GM19328 (cell line): ENCODE results near the gene ADORA2B.
"Not testable (repeated sequence)": the region's sequence is repeated elsewhere in the genome, so short reads cannot be mapped to it uniquely, and the experiment has no call there.

Experiments
- ATAC-seq: cut with Tn5 transposase; IDR thresholded peaks from one replicate; pipeline ENCODE4 v1.9.1; 2021; ENCODE audit warnings: mild to moderate bottlenecking, moderate library complexity; ENCODE audit not compliant: unreplicated experiment

The ADORA2B gene

DNA sequence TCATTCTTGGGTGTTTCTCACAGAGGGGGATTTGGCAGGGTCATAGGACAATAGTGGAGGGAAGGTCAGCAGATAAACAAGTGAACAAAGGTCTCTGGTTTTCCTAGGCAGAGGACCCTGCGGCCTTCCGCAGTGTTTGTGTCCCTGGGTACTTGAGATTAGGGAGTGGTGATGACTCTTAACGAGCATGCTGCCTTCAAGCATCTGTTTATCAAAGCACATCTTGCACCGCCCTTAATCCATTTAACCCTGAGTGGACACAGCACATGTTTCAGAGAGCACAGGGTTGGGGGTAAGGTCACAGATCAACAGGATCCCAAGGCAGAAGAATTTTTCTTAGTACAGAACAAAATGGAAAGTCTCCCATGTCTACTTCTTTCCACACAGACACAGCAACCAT lies 34.1 kb downstream of the ADORA2B start:
- not testable (repeated sequence) for ATAC-seq

DNA sequence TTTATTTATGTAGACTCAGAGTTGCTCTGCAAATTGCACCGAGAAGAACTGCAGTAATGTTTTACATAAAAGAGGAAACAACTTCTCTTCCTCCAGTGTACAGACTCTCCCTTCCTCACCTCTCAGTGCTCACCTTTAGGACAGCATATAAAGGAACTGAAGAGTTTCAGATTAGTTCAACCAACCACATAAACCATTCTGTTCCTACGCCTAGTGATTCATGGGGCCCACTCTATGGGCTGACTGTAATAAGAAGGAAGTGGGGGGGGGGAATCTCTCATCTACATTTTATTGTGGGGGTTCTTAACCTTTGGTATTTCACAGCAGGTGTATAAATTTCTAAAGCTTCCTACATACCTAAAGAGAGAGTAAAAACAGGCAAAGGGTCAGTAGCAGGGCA lies 36.3 kb downstream of the ADORA2B start:
- ATAC-seq = peak; percentile 84

DNA sequence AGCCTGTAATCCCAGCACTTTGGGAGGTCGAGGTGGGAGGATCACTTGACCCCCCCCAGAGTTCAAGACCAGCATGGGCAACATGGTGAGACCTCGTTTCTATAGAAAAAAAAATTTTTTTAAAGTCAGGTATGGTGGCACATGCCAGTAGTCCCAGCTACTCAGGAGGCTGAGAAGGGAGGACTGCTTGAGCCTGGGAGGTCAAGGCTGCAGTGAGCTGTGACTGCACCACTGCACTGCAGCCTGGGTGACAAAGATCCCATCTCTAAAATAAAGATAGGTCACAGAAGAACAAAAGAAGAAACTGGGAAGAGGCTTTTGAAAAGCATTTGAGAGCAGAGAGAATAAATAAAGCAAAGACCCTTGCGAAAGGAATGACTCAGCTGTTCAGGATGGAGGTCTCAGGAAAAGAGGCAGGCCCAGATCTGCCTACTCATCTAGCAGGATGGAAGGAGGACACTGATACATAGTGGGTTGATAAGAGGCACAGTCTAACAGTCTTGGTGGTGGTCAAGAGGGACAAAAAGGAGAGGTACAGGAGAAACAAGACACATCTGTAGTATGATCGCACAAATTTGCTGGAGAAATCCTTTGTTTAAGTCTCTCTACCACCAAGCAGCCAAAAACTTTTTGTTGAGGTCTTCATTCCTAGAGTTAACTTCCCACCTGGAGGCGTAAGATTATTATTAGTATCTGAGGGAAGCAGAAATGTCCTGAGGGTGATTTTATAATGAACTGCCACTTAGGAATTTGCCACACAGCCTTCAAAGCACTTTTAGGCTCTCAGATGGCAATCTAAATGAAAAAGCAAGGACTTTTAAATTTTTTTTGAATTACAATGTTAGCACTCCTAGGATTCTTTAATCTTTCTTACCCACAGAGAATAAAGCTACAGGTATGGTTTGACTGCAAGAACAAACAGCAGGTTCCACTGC lies 37.0 kb downstream of the ADORA2B start:
- ATAC-seq = no peak

DNA sequence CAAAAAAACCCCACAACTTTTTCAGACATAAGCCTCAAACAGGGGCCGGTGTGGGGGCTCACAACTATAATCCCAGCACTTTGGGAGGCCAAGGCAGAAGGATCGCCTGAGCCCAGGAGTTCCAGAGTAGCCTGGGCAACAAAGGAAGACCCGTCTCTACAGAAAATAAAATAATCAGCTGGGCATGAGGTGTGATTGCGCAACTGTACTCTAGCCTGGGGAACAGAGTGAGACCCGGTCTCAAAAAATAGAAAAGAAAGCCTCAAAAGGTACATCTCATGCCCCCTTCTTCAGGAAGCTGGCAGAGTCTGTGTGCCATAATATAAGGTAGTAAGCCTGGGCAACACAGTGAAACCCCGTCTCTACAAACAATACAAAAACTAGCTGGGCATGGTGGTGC lies 51.4 kb downstream of the ADORA2B start:
- ATAC-seq = no peak

DNA sequence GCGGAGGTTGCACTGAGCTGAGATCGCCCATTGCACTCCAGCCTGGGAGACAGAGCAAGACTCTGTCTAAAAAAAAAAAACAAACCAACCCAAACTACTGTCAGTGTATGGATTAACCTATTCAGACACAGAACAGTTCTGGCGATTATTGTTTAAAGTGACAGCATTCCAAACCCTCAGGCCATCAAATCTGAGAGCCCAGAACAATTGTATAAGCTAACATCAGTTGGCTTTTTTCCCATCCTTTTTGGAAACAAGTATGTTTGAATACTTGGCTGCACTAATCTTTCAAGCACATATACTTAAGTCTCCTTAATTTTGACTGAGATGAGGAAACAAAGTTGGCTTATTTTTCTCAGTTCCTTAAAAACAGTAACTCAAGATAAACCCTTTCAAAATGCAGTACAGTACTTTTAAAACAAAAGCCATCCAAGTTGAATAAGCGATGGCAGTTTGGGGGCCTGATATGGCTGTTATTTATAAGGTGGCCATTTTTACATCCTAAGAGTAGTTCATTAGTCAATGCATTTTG lies 53.2 kb downstream of the ADORA2B start:
- ATAC-seq = no peak

DNA sequence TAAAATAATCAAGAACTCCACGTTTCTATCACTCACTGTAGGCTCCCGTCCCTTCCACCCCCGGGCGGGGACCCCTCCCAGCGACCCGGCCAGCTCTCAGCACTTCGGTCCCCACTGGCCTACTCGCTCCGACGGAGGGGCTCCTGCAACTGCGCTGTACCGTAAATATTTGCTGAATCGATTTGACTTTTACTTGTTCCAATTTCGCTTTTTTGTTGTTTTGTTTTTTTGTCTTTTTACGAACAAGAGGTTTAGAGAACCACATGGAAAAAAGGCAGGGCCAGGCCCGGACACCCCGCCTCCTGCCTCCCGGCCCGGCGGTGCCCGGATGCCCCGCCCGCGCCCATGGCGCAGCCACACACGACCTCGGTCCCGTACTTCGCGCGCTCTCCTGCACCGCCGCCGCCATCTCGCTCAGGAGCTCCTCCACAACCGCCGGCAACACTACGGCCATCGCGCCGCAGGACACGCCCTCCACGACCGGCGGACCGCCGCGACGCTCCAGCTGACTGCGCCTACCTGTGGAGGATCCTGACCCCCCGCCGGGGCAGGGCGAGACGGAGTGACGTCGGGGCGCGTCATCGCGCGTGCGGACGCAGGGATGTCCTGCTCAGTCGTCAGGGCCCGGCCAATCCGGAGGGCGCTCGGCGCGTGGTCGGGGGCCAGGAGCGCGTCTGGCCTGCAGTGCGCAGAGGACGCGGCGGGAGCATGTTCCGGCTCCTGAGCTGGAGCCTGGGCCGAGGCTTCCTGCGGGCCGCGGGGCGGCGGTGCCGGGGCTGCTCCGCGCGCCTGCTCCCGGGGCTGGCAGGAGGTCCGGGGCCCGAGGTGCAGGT lies 54.4 kb downstream of the ADORA2B start, which contains the start of the genes TTC19 and ZSWIM7:
Gene TTC19 (plus strand): TSS at position 684 of the 833 bp plus-strand sequence. CDS start 25 bp downstream, at position 709.
Gene ZSWIM7 (minus strand): TSS at position 564 of the 833 bp plus-strand sequence. CDS start 110 bp downstream, at position 454.
- peak; percentile 95 for ATAC-seq

DNA sequence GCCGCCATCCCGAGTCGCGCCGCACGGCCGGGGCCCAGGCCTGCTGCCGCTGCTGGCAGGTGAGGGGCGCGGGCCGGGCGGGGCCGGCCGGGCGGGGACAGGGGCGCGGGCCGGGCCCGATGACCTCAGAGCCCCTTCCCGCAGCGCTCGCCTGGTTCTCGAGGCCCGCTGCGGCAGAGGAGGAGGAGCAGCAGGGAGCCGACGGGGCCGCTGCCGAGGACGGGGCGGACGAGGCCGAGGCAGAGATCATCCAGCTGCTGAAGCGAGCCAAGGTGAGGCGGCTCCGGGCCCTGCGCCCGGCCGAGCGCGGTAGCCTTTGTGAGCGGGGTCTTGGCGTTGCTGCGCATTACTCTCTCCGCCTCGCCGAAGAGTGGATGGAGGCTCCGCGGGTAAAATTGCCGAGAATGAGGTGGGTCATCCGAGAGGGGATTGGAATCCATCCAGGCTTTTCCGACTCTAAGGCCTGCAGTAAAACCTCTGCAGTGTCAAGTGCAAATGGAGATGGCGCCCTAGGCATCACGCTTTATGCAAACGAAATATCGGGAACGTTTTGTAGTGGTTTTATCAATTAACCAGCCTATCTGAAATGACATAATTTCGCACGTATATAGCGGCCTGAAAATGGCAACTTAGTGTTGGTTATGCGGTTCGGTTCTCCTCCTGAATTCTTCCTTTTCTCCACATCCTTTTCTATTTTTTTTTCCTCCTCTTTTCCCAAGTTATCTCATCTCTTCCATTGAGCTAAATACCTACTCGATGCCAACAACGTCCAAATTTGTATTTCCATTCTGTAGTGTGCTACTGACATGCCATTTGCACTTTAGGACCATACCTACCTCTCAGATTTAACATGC lies 55.3 kb downstream of the ADORA2B start:
- peak; percentile 38 for ATAC-seq

DNA sequence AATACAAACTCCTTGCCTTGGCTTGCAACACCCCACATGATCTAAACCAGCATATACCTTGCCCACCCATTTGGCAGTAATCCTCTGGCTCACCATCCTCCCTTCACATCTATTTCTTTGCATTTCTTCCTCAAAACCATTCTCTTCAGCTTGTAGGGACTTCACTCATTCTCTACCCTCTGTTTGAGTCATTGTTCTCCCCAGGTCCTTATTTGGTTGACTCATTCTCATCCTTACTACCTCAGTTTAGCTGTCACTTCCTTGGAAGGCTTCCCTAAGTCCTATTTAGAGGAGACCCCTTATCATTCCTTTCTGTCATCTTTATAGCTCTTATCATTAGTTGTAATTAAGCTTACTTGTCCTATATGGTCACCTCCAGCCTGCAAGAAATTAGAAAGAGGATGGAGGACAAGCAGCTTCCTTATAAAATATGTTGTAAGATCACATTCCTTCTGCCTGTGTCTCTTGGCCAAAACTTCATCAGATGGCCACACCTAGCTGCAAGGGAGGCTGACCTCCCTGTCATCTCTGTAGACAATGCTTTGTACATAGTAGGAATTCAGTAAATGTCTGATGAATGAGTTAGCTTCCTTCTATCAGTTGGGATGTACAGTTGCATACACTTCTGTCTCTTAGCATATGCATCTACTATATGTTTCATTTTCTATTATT lies 56.4 kb downstream of the ADORA2B start:
- ATAC-seq = no peak

DNA sequence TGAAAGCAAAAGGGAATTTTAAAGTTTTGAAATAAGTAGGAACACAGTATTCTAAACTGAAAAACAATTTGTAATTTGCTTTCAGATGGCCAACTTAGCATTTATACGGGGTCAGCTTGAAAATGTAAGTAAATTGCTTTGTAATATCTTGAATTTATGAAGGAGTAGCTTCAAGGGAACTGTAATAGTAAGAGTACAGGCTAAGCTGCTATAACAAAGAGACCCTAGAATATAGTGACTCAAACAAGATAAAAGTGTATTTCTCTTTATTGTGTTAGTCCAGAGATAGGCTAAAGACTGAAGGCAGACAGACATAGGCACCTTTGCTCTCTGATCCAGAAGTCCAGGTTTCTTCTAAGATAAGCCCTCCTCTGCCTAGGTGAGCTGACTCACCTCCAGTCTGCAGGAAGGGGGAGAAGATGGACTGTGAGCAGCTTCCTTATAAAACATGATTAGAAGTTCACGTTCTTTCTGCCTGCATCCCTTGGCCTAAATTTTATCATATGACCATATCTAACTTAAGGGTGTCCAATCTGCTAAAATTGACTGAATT lies 57.9 kb downstream of the ADORA2B start:
- ATAC-seq = no peak

DNA sequence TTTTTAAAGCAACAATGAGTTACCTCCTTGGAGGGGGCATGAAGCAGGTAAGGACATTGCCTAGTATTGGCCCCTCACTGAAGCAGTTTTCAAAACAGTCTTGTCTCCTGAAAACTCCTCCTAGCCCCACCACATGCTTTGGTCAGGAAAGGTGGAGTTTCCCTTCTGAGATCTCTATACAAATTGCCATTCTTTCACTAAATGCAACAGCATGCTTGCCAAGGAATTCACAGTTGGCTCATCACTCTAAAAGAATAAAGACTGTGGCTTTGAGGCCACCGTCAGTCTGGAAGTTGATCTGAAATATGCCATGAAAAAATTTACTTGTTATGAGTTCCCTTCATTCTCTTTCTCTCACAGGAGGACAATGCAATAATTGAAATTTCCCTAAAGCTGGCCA lies 58.9 kb downstream of the ADORA2B start:
- no peak for ATAC-seq

DNA sequence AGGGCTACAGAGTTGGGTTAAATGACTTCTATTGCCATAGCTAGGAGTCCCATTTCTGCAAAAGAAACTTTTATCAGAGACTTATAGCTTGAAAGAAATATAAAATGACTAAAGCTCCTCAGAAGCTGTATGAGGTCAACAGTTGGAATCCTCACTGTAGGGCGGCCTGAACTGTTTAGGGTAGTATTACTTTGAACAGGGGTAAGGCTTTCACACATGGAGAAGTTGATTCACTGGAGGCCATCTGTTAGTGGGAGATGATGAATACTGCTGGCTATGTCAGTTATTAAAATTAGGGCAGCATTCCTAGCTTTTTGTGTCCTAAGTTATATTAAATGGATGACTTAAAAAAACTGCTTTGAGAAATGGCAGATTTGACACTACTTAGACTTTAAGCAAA lies 60.7 kb downstream of the ADORA2B start:
- no peak for ATAC-seq

DNA sequence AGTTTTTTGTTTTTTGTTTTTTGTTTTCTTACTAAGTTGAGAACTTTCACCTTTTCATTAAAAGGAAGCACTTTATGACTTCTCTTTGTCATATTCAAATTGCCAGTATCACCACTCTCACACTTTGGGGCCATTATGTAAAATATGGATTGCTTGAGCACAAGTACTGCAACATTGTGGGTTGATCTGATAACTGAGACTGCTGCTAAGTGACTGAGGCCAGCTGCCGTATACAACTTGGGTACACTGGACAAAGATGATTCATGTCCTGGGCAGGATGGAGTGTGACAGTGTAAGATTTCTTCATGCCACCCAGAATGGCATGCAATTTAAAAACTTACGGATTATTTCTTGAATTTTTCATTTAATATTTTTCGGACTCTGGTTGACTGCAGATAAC lies 62.5 kb downstream of the ADORA2B start:
- ATAC-seq = no peak

DNA sequence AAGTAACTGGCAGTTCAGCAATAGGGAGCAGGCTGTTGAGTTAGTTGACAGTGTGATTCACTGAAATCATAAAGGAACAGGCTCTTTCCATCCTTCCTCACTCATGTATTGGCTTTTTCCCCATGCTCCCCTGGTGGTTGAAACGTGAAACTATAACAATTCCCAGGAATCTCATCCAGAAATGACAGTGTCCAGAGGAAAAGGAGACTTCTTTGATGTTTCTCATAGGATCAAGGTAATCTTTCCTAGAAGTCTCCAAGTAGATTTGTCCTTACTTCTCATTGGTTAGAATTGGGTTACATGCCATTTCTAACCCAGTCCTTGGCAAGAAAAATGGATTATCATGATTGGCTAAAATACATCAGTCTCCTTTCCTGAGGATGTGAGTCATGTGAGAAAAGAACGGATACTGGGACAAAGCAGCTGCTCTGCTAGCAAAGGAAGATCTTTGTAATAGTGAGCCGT lies 69.0 kb downstream of the ADORA2B start:
- ATAC-seq = no peak

DNA sequence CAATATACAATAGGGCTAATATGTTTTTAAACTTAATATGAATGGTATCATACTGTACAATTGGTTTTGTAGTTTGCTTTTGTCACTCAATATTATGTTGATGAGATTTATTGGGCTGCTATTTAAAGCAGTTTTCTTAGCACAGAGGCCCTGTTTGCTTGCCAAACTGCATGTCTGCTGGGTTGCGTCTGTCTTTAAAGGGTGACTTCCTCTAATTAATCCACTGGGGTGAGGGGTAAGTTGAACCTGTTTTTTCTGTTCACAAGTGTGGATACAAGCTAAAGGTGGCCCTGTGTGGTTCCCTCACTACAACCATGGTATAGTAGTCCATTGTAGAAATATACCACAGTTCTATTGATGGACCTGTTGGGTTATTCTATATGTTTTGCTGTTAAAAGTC lies 74.4 kb downstream of the ADORA2B start:
- no peak for ATAC-seq

DNA sequence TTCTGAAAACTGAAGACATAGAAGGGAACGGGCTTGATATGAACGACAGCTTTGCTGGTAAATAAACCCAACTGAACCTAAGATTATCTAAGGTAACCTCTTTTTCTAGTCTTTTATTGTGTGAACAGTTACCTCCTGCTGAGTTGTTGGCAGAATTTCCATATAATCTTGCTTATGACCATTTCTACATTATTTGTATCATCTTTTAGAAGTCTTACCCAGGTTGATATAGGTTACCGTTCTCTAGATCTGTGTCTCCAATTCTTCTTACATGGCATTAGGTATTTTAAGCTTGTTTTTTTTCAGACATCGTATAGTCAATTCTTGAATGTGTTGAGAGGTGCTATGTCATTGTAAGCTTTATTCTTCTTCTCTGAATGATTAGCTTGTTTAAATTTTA lies 79.0 kb downstream of the ADORA2B start:
- no peak for ATAC-seq

DNA sequence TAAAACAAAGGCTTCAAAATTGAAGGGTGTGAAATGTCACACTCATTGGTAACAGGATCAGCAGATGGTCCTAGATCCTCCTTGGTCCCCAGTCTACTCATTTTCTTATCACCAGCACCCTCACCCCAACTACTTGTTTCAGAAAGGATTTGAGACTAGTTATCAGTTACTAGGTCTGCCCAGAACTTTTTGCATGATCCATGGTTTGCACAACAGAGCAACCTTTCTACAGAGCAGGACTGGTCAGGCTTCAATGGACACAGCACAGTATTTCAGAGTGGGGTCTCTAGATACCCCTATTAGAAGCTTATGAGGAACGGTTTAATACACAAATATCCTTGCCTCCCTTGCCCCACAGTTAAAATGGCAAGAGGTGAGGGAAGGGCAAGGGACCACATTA lies 80.3 kb downstream of the ADORA2B start:
- no peak for ATAC-seq
